Measurements from ENCODE around the gene GSTA1.
"Not testable (repeated sequence)": the region's sequence is repeated elsewhere in the genome, so short reads cannot be mapped to it uniquely, and the experiment has no call there.

Gene GSTA1

DNA sequence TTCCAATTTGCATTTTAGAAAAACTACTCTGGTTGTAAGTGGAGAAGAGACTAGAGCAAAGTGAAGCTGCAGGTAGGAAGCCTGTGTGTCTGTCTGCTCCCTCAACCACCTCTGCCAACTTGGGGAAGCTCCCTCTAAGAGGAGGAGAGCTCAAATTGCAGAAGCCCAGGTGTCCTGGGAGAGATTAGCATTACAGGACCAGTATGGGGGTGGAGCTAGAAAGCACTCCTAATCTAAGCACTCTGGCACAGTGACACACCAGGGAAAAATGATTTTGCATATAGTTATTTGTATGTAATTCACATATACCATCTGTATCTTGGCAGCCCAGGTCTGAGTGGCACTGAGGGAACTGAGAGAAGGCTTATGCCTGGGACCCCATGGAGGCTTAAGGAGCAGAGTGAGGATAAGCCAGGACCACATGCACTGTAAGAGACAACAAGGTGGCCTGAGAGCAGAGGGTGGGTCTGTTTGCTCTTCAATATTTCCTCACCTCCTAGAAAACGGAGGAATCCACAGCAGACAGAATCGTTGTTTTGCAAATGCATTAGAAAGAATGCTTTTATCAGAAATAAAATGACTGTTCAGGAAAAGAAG lies 54.0 kb downstream of the GSTA1 start:
- no peak overlapping the region for H3K4me3 ChIP-seq
- intact Hi-C loops (cut with DNase I; ENCODE audit: low total_unique reads), result no loop called here
- no peak for DNase-seq
- no peaks in the 10 kb centered on the region for H3K27me3 ChIP-seq
- no peaks in the 10 kb centered on the region for H3K36me3 ChIP-seq
- TF ChIP-seq, protein P1, sequence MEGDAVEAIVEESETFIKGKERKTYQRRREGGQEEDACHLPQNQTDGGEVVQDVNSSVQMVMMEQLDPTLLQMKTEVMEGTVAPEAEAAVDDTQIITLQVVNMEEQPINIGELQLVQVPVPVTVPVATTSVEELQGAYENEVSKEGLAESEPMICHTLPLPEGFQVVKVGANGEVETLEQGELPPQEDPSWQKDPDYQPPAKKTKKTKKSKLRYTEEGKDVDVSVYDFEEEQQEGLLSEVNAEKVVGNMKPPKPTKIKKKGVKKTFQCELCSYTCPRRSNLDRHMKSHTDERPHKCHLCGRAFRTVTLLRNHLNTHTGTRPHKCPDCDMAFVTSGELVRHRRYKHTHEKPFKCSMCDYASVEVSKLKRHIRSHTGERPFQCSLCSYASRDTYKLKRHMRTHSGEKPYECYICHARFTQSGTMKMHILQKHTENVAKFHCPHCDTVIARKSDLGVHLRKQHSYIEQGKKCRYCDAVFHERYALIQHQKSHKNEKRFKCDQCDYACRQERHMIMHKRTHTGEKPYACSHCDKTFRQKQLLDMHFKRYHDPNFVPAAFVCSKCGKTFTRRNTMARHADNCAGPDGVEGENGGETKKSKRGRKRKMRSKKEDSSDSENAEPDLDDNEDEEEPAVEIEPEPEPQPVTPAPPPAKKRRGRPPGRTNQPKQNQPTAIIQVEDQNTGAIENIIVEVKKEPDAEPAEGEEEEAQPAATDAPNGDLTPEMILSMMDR (IDR thresholded peaks at IDR 0.05), result no peak
- no peaks in the 10 kb centered on the region for H3K9me3 ChIP-seq
- peaks cover 0 to 17% (median 8%) of the 10 kb centered on the region in 4 donors for H3K4me1 ChIP-seq
- no peak overlapping the region for H3K27ac ChIP-seq

DNA sequence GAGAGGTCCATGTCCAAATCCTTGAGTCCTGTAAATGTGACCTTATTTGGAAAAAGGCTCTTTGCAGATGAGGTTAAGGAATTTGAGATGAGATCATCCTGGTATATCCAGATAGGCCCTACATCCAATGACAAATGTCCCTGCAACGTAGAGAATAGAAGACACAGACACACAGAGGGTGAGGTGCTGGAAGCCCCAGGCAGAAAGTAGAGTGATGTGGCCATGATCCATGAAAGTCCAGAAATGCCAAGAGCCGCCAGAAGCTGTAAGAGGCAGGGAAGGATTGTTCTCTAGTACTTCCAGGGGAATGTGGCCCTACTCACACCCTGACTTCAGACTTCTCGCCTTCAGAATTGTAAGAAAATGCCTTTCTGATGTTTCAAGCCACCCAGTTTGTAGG lies 56.3 kb downstream of the GSTA1 start:
- DNase-seq; H3K9me3 ChIP-seq; H3K27me3 ChIP-seq; H3K4me3 ChIP-seq; H3K36me3 ChIP-seq; intact Hi-C loops (cut with DNase I; ENCODE audit: low total_unique reads): not testable (repeated sequence)
- H3K4me1 ChIP-seq, result peaks cover 0 to 17% (median 8%) of the 10 kb centered on the region in 4 donors
- H3K27ac ChIP-seq, result peak overlapping the region; percentile 56 to 59

DNA sequence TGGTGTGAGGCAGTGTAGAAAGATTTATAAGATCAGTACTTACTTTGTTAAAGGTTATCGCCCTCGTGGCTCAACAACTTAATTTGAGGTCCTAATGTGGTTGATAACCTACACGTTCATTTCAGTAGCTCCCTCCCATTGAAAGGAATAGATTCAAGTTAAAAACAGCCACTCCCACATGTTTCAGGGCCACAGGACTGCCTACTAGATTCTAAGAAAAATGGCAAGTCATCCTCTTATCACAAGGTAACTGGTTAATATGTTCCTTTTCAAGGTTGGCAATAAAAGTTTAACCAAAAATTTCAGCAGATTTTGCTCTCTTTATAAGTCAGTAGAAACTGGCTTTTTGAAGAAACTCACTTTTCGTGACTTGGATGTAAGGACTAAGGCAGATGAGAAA lies 57.4 kb downstream of the GSTA1 start:
- TF ChIP-seq, protein P1 (IDR thresholded peaks at IDR 0.05), result no peak
- Histone ChIP-seq H3K27ac (peak overlapping the region in 1 of 2 donors; percentile 56), H3K4me3 (no peak overlapping the region), H3K36me3 (no peaks in the 10 kb centered on the region), H3K9me3 (no peaks in the 10 kb centered on the region), H3K4me1 (peaks cover 0 to 17% (median 8%) of the 10 kb centered on the region in 4 donors), H3K27me3 (no peaks in the 10 kb centered on the region)
- intact Hi-C loops (cut with DNase I; ENCODE audit: low total_unique reads), result no loop called here
- DNase-seq, result no peak

DNA sequence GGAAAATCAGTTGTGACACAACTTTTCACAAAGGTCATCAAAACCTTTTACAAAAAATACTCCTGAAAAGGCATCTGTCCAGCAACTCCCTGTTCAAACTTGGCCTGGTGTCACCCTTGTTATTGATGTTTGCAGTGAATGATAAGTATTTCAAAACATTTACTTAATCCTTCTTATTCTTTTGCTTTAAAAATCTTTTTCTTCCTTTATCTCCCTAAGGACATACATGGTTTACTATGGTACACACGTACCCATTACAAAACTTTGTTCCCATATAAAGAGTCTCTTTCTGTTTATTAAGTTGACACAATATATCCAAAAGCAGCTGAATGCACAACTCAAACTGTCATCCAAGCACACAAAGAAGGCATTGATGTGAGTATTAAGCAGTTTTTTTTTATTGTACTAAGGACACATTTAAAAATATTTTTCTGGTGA lies 57.8 kb downstream of the GSTA1 start:
- DNase-seq, result no peak
- peaks cover 0 to under 1% (median 0%) of the 10 kb centered on the region in 3 donors for H3K9me3 ChIP-seq
- no peaks in the 10 kb centered on the region for H3K36me3 ChIP-seq
- peaks cover 0 to 17% (median 8%) of the 10 kb centered on the region in 4 donors for H3K4me1 ChIP-seq
- intact Hi-C loops (cut with DNase I; ENCODE audit: low total_unique reads), result no loop called here
- H3K27me3 ChIP-seq, result no peaks in the 10 kb centered on the region
- H3K4me3 ChIP-seq, result no peak overlapping the region
- no peak overlapping the region for H3K27ac ChIP-seq
- TF ChIP-seq, protein P1 (IDR thresholded peaks at IDR 0.05), result no peak

DNA sequence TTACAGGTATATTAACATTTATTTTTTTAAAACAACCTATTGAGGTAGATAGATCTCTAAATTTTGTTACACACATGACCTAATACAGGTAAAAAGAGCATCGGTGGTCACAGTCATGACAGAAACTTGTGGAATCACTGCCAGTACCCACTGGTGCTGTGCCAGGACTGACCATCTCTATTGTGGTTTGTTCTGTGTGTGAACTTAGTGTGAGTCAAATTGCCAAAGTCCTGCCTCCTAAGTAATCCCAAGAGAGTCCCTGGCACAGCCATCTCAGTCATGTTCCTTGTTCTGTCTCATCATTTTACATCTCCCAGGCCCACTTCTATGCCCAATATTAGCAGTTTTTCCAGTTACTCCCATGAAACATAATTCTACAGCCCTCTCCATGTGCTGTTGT lies 61.7 kb downstream of the GSTA1 start:
- TF ChIP-seq, protein P1 (IDR thresholded peaks at IDR 0.05), result no peak
- H3K36me3 ChIP-seq, result no peaks in the 10 kb centered on the region
- no peak overlapping the region for H3K27ac ChIP-seq
- intact Hi-C loops (cut with DNase I; ENCODE audit: low total_unique reads), result no loop called here
- peaks cover 0 to 5% (median 3%) of the 10 kb centered on the region in 4 donors for H3K4me1 ChIP-seq
- DNase-seq, result no peak
- H3K4me3 ChIP-seq, result no peak overlapping the region
- no peaks in the 10 kb centered on the region for H3K27me3 ChIP-seq
- peaks cover 0 to 5% (median 0%) of the 10 kb centered on the region in 3 donors for H3K9me3 ChIP-seq
